Esophagus squamous epithelium (tissue), 4 donors: ENCODE measurements around the gene RASA1.

Experiments used
- POLR2A ChIP-seq, 4 donors: fragments of 450-650 bp; IDR thresholded peaks; one replicate each; pipeline ENCODE4 v1.6.1; 2017; ENCODE audit warnings: antibody characterized with exemption in 4 of 4, mild to moderate bottlenecking in 4 of 4, moderate library complexity in 3 of 4
- TF ChIP-seq, protein P1 (sequence below), 6 experiments: fragments of 450-650 bp in 4 of 6; fragments of 200-600 bp in 2 of 6; sonication (generic) in 2 of 6; IDR thresholded peaks; one replicate each; pipeline ENCODE4 v1.5.1; 2016 to 2019; ENCODE audit warnings: antibody characterized with exemption in 6 of 6, mild to moderate bottlenecking in 4 of 6, moderate library complexity in 4 of 6

DNA sequence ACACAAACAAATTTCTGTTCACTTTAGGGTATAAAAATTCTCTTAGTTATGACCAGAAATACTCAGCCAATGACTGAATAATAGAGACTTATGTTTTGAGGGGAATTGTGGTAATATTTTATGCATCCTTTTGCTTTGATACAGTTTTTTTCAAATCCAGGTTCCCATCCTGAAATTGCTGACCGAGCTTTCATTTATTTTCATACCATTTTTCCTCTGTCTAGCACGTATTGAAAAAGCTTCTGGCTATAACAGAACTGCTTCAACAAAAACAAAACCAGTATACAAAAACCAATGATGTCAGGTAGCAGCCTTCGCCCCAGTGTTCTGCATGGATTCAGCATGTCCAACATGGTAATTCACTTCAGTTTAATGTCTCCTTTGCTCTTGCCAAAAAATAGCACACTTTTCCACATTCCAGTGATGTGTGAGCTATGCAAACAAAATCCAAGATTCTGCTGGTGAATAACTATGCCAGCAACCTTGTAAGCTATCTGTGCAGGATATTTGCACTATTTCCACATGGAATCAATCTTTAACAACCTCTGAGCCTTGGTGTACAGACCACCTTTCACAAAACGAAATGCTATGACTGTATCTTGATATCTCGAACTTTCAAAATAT, 123.0 kb downstream of the RASA1 start:
- no peak for TF ChIP-seq POLR2A (IDR thresholded peaks at IDR 0.05)
- TF ChIP-seq, protein P1, sequence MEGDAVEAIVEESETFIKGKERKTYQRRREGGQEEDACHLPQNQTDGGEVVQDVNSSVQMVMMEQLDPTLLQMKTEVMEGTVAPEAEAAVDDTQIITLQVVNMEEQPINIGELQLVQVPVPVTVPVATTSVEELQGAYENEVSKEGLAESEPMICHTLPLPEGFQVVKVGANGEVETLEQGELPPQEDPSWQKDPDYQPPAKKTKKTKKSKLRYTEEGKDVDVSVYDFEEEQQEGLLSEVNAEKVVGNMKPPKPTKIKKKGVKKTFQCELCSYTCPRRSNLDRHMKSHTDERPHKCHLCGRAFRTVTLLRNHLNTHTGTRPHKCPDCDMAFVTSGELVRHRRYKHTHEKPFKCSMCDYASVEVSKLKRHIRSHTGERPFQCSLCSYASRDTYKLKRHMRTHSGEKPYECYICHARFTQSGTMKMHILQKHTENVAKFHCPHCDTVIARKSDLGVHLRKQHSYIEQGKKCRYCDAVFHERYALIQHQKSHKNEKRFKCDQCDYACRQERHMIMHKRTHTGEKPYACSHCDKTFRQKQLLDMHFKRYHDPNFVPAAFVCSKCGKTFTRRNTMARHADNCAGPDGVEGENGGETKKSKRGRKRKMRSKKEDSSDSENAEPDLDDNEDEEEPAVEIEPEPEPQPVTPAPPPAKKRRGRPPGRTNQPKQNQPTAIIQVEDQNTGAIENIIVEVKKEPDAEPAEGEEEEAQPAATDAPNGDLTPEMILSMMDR (IDR thresholded peaks at IDR 0.05) = no peak
